Memory B cell (primary cell): Measurements from ENCODE around the gene NOVA1.

Experiments used
- ATAC-seq: fragments of 150-1000 bp; cut with Tn5 transposase; 2 replicates; pipeline ENCODE4 v1.10.0; 2021; ENCODE audit warnings: low read depth, mild to moderate bottlenecking, moderate library complexity
- DNase-seq, 2 donors: peaks; one replicate each; pipeline ENCODE4 v3.0.0; 2022; ENCODE audit warnings: low spot score in 2 of 2
- H3K27ac Mint-ChIP-seq: one replicate; pipeline ENCODE4 v1.8.0; 2022; ENCODE audit warnings: mild to moderate bottlenecking, moderate library complexity, mixed read lengths
- H3K27me3 Mint-ChIP-seq: one replicate; pipeline ENCODE4 v1.8.0; 2022; ENCODE audit warnings: mixed read lengths
- H3K36me3 Mint-ChIP-seq: one replicate; pipeline ENCODE4 v1.8.0; 2022; ENCODE audit warnings: mild to moderate bottlenecking, mixed read lengths
- H3K4me1 Mint-ChIP-seq: one replicate; pipeline ENCODE4 v1.8.0; 2022; ENCODE audit warnings: mixed read lengths
- H3K4me3 Mint-ChIP-seq: one replicate; pipeline ENCODE4 v1.8.0; 2022; ENCODE audit warnings: mild to moderate bottlenecking, moderate library complexity, mixed read lengths
- H3K9me3 Mint-ChIP-seq: one replicate; pipeline ENCODE4 v1.8.0; 2022; ENCODE audit warnings: mixed read lengths

The NOVA1 gene

GRCh38 chr14:26401179-26401968, 196.5 kb downstream of the NOVA1 start:
- peaks cover 6% of the 10 kb centered on the region for H3K9me3 Mint-ChIP-seq
- H3K27me3 Mint-ChIP-seq, result no peaks in the 10 kb centered on the region
- H3K4me3 Mint-ChIP-seq, result no peak overlapping the region
- no peaks in the 10 kb centered on the region for H3K36me3 Mint-ChIP-seq
- no peaks in the 10 kb centered on the region for H3K4me1 Mint-ChIP-seq
- H3K27ac Mint-ChIP-seq, result no peak overlapping the region
- ATAC-seq (no peak), DNase-seq (no peak)

- H3K27me3 Mint-ChIP-seq, result no peaks in the 10 kb centered on the region
- DNase-seq, result no peak
- no peaks in the 10 kb centered on the region for H3K4me1 Mint-ChIP-seq
- peaks cover 6% of the 10 kb centered on the region for H3K9me3 Mint-ChIP-seq
- no peak overlapping the region for H3K27ac Mint-ChIP-seq
- no peaks in the 10 kb centered on the region for H3K36me3 Mint-ChIP-seq
- no peak overlapping the region for H3K4me3 Mint-ChIP-seq
- ATAC-seq, result no peak
Measured at GRCh38 chr14:26400373-26400772, 197.5 kb downstream of the NOVA1 start.

- ATAC-seq (no peak), DNase-seq (no peak)
- Mint-ChIP-seq H3K27ac (no peak overlapping the region), H3K4me3 (no peak overlapping the region), H3K36me3 (no peaks in the 10 kb centered on the region), H3K4me1 (no peaks in the 10 kb centered on the region), H3K9me3 (peaks cover 4% of the 10 kb centered on the region), H3K27me3 (no peaks in the 10 kb centered on the region)
Measured at GRCh38 chr14:26398616-26399015, 199.2 kb downstream of the NOVA1 start.
